HEK293 (cell line): ENCODE results near the gene CD93.

Experiments used
- EGR2 ChIP-seq: fragments of 450-650 bp; formaldehyde crosslinking; IDR thresholded peaks from 2 replicates; pipeline ENCODE4 v1.5.1; 2016; ENCODE audit warnings: low read depth, missing biosample characterization, missing genetic modification characterization
- GLIS2 ChIP-seq: fragments of 450-650 bp; formaldehyde crosslinking; IDR thresholded peaks from 2 replicates; pipeline ENCODE4 v1.5.1; 2016; ENCODE audit warnings: missing biosample characterization, missing genetic modification characterization
- IKZF3 ChIP-seq: fragments of 450-650 bp; IDR thresholded peaks from 2 replicates; pipeline ENCODE4 v1.5.0; 2018; ENCODE audit warnings: missing biosample characterization, mild to moderate bottlenecking, missing genetic modification characterization, moderate library complexity
- KLF1 ChIP-seq: fragments of 450-650 bp; formaldehyde crosslinking; IDR thresholded peaks from 2 replicates; pipeline ENCODE4 v1.5.1; 2016; ENCODE audit warnings: missing biosample characterization, missing genetic modification characterization
- MYNN ChIP-seq: fragments of 450-650 bp; formaldehyde crosslinking; IDR thresholded peaks from 2 replicates; pipeline ENCODE4 v1.5.1; 2016; ENCODE audit warnings: missing biosample characterization, missing genetic modification characterization, borderline replicate concordance
- PRDM1 ChIP-seq: fragments of 450-650 bp; formaldehyde crosslinking; IDR thresholded peaks from 2 replicates; pipeline ENCODE4; 2016; ENCODE audit warnings: missing biosample characterization, missing genetic modification characterization
- RBAK ChIP-seq: fragments of 450-650 bp; formaldehyde crosslinking; IDR thresholded peaks from 2 replicates; pipeline ENCODE4 v1.5.1; 2016; ENCODE audit warnings: missing biosample characterization, missing genetic modification characterization
- SALL2 ChIP-seq: fragments of 450-650 bp; formaldehyde crosslinking; IDR thresholded peaks from 2 replicates; pipeline ENCODE4 v1.5.0; 2017; ENCODE audit warnings: missing biosample characterization, mild to moderate bottlenecking, missing genetic modification characterization, borderline replicate concordance
- SCRT2 ChIP-seq: fragments of 450-650 bp; formaldehyde crosslinking; IDR thresholded peaks from 2 replicates; pipeline ENCODE4 v1.5.1; 2016; ENCODE audit warnings: missing biosample characterization, missing genetic modification characterization
- ZNF146 ChIP-seq: fragments of 450-650 bp; formaldehyde crosslinking; IDR thresholded peaks from 2 replicates; pipeline ENCODE4 v1.5.1; 2016; ENCODE audit warnings: missing biosample characterization, missing genetic modification characterization
- ZNF202 ChIP-seq: fragments of 450-650 bp; formaldehyde crosslinking; IDR thresholded peaks from 2 replicates; pipeline ENCODE4 v1.5.1; 2016; ENCODE audit warnings: missing biosample characterization, missing genetic modification characterization, borderline replicate concordance
- ZNF23 ChIP-seq: fragments of 450-650 bp; formaldehyde crosslinking; IDR thresholded peaks from 2 replicates; pipeline ENCODE4 v1.5.1; 2016; ENCODE audit warnings: missing biosample characterization, missing genetic modification characterization, borderline replicate concordance
- ZNF24 ChIP-seq: fragments of 450-650 bp; formaldehyde crosslinking; IDR thresholded peaks from 2 replicates; pipeline ENCODE4 v1.5.1; 2016; ENCODE audit warnings: missing biosample characterization, missing genetic modification characterization
- ZNF292 ChIP-seq: fragments of 450-650 bp; formaldehyde crosslinking; IDR thresholded peaks from 2 replicates; pipeline ENCODE4 v1.5.1; 2016; ENCODE audit warnings: low read depth, missing biosample characterization, missing genetic modification characterization, borderline replicate concordance
- ZNF433 ChIP-seq: fragments of 450-650 bp; formaldehyde crosslinking; IDR thresholded peaks from 2 replicates; pipeline ENCODE4 v1.5.1; 2016; ENCODE audit warnings: missing biosample characterization, missing genetic modification characterization, low read depth
- ZNF501 ChIP-seq: fragments of 450-650 bp; formaldehyde crosslinking; IDR thresholded peaks from 2 replicates; pipeline ENCODE4 v1.5.1; 2016; ENCODE audit warnings: missing biosample characterization, missing genetic modification characterization
- ZNF530 ChIP-seq: fragments of 450-650 bp; formaldehyde crosslinking; IDR thresholded peaks from 2 replicates; pipeline ENCODE4 v1.5.1; 2016; ENCODE audit warnings: low read depth, missing biosample characterization, missing genetic modification characterization
- ZNF548 ChIP-seq: fragments of 450-650 bp; formaldehyde crosslinking; IDR thresholded peaks from 2 replicates; pipeline ENCODE4 v1.5.1; 2016; ENCODE audit warnings: missing biosample characterization, missing genetic modification characterization
- ZNF558 ChIP-seq: fragments of 450-650 bp; formaldehyde crosslinking; IDR thresholded peaks from 2 replicates; pipeline ENCODE4 v1.5.1; 2016; ENCODE audit warnings: missing biosample characterization, missing genetic modification characterization
- ZNF623 ChIP-seq: fragments of 450-650 bp; formaldehyde crosslinking; IDR thresholded peaks from 2 replicates; pipeline ENCODE4 v1.5.1; 2016; ENCODE audit warnings: missing biosample characterization, missing genetic modification characterization
- ZNF660 ChIP-seq: fragments of 450-650 bp; IDR thresholded peaks from 2 replicates; pipeline ENCODE4 v1.5.1; 2018; ENCODE audit warnings: missing biosample characterization, mild to moderate bottlenecking, missing genetic modification characterization
- ZNF664 ChIP-seq: fragments of 450-650 bp; formaldehyde crosslinking; IDR thresholded peaks from 2 replicates; pipeline ENCODE4 v1.5.1; 2016; ENCODE audit warnings: missing biosample characterization, missing genetic modification characterization
- ZNF830 ChIP-seq: fragments of 450-650 bp; IDR thresholded peaks from 2 replicates; pipeline ENCODE4 v1.5.0; 2018; ENCODE audit warnings: missing biosample characterization, missing genetic modification characterization, low read depth, mild to moderate bottlenecking, moderate library complexity
- ZSCAN23 ChIP-seq: fragments of 450-650 bp; formaldehyde crosslinking; IDR thresholded peaks from 2 replicates; pipeline ENCODE4 v1.5.1; 2016; ENCODE audit warnings: missing biosample characterization, missing genetic modification characterization
- TF ChIP-seq, protein P1 (sequence below): fragments of 450-650 bp; formaldehyde crosslinking; IDR thresholded peaks from 2 replicates; pipeline ENCODE4 v1.5.1; 2016; ENCODE audit warnings: missing biosample characterization, missing genetic modification characterization
- TF ChIP-seq, protein P2 (sequence below): fragments of 450-650 bp; formaldehyde crosslinking; IDR thresholded peaks from 2 replicates; pipeline ENCODE4 v1.5.1; 2017; ENCODE audit warnings: missing biosample characterization, missing genetic modification characterization
- TF ChIP-seq, protein P3 (sequence below): fragments of 450-650 bp; formaldehyde crosslinking; conservative IDR thresholded peaks from 2 replicates; pipeline ENCODE4 v1.5.1; 2016; ENCODE audit warnings: low read depth, missing biosample characterization, missing genetic modification characterization
- TF ChIP-seq, protein P4 (sequence below): fragments of 450-650 bp; IDR thresholded peaks from 2 replicates; pipeline ENCODE4 v1.5.1; 2018; ENCODE audit warnings: missing biosample characterization, missing genetic modification characterization
- TF ChIP-seq, protein P5 (sequence below): fragments of 450-650 bp; formaldehyde crosslinking; IDR thresholded peaks from 2 replicates; pipeline ENCODE4 v1.5.1; 2016; ENCODE audit warnings: missing biosample characterization, missing genetic modification characterization

Gene CD93

GRCh38 chr20:23037017-23037481, 49.1 kb downstream of the CD93 start (continued):
- no peak for TF ChIP-seq ZNF548
- TF ChIP-seq MYNN (tag by site-specific recombination), result no peak
- TF ChIP-seq ZNF660 (tag by site-specific recombination), result no peak
- TF ChIP-seq KLF1 (tag by site-specific recombination), result no peak
- TF ChIP-seq ZNF202, result no peak
- TF ChIP-seq ZNF292, result no peak
- no peak for TF ChIP-seq ZNF433 (tag by site-specific recombination)
- no peak for TF ChIP-seq ZNF830
- no peak for TF ChIP-seq PRDM1
- TF ChIP-seq ZNF558 (tag by site-specific recombination), result peak; percentile 66; the same call in 1 of the 2 replicates
- TF ChIP-seq ZSCAN23 (tag by site-specific recombination), result no peak
- TF ChIP-seq, protein P1, sequence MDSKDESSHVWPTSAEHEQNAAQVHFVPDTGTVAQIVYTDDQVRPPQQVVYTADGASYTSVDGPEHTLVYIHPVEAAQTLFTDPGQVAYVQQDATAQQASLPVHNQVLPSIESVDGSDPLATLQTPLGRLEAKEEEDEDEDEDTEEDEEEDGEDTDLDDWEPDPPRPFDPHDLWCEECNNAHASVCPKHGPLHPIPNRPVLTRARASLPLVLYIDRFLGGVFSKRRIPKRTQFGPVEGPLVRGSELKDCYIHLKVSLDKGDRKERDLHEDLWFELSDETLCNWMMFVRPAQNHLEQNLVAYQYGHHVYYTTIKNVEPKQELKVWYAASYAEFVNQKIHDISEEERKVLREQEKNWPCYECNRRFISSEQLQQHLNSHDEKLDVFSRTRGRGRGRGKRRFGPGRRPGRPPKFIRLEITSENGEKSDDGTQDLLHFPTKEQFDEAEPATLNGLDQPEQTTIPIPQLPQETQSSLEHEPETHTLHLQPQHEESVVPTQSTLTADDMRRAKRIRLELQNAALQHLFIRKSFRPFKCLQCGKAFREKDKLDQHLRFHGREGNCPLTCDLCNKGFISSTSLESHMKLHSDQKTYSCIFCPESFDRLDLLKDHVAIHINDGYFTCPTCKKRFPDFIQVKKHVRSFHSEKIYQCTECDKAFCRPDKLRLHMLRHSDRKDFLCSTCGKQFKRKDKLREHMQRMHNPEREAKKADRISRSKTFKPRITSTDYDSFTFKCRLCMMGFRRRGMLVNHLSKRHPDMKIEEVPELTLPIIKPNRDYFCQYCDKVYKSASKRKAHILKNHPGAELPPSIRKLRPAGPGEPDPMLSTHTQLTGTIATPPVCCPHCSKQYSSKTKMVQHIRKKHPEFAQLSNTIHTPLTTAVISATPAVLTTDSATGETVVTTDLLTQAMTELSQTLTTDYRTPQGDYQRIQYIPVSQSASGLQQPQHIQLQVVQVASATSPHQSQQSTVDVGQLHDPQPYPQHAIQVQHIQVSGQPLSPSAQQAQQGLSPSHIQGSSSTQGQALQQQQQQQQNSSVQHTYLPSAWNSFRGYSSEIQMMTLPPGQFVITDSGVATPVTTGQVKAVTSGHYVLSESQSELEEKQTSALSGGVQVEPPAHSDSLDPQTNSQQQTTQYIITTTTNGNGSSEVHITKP (tag by site-specific recombination), result peak; percentile 64
- TF ChIP-seq, protein P2, sequence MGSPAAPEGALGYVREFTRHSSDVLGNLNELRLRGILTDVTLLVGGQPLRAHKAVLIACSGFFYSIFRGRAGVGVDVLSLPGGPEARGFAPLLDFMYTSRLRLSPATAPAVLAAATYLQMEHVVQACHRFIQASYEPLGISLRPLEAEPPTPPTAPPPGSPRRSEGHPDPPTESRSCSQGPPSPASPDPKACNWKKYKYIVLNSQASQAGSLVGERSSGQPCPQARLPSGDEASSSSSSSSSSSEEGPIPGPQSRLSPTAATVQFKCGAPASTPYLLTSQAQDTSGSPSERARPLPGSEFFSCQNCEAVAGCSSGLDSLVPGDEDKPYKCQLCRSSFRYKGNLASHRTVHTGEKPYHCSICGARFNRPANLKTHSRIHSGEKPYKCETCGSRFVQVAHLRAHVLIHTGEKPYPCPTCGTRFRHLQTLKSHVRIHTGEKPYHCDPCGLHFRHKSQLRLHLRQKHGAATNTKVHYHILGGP (tag by site-specific recombination), result no peak
- no peak for TF ChIP-seq ZNF664 (tag by site-specific recombination)
- TF ChIP-seq ZNF24 (tag by site-specific recombination), result 0 out of 2 replicates have a peak, but pooled peaks have one; percentile 38
- TF ChIP-seq SALL2 (tag by site-specific recombination), result no peak
- TF ChIP-seq, protein P3, sequence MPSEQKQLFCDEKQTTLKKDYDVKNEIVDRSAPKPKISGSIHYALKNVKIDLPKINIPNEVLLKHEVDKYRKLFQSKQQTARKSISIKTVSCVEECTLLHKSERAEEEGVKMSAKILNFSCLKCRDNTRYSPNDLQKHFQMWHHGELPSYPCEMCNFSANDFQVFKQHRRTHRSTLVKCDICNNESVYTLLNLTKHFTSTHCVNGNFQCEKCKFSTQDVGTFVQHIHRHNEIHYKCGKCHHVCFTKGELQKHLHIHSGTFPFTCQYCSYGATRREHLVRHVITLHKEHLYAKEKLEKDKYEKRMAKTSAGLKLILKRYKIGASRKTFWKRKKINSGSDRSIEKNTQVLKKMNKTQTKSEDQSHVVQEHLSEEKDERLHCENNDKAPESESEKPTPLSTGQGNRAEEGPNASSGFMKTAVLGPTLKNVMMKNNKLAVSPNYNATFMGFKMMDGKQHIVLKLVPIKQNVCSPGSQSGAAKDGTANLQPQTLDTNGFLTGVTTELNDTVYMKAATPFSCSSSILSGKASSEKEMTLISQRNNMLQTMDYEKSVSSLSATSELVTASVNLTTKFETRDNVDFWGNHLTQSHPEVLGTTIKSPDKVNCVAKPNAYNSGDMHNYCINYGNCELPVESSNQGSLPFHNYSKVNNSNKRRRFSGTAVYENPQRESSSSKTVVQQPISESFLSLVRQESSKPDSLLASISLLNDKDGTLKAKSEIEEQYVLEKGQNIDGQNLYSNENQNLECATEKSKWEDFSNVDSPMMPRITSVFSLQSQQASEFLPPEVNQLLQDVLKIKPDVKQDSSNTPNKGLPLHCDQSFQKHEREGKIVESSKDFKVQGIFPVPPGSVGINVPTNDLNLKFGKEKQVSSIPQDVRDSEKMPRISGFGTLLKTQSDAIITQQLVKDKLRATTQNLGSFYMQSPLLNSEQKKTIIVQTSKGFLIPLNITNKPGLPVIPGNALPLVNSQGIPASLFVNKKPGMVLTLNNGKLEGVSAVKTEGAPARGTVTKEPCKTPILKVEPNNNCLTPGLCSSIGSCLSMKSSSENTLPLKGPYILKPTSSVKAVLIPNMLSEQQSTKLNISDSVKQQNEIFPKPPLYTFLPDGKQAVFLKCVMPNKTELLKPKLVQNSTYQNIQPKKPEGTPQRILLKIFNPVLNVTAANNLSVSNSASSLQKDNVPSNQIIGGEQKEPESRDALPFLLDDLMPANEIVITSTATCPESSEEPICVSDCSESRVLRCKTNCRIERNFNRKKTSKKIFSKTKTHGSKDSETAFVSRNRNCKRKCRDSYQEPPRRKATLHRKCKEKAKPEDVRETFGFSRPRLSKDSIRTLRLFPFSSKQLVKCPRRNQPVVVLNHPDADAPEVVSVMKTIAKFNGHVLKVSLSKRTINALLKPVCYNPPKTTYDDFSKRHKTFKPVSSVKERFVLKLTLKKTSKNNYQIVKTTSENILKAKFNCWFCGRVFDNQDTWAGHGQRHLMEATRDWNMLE (tag by site-specific recombination), result no peak
- no peak for TF ChIP-seq ZNF146 (tag by site-specific recombination)
- no peak for TF ChIP-seq ZNF23 (tag by site-specific recombination)
- TF ChIP-seq, protein P4, sequence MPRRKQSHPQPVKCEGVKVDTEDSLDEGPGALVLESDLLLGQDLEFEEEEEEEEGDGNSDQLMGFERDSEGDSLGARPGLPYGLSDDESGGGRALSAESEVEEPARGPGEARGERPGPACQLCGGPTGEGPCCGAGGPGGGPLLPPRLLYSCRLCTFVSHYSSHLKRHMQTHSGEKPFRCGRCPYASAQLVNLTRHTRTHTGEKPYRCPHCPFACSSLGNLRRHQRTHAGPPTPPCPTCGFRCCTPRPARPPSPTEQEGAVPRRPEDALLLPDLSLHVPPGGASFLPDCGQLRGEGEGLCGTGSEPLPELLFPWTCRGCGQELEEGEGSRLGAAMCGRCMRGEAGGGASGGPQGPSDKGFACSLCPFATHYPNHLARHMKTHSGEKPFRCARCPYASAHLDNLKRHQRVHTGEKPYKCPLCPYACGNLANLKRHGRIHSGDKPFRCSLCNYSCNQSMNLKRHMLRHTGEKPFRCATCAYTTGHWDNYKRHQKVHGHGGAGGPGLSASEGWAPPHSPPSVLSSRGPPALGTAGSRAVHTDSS (tag by site-specific recombination), result no peak
- TF ChIP-seq ZNF623 (tag by site-specific recombination), result no peak
- 0 out of 2 replicates have a peak, but pooled peaks have one; percentile 31 for TF ChIP-seq IKZF3
- TF ChIP-seq SCRT2 (tag by site-specific recombination), result no peak; the same call in 1 of the 2 replicates
- TF ChIP-seq, protein P5, sequence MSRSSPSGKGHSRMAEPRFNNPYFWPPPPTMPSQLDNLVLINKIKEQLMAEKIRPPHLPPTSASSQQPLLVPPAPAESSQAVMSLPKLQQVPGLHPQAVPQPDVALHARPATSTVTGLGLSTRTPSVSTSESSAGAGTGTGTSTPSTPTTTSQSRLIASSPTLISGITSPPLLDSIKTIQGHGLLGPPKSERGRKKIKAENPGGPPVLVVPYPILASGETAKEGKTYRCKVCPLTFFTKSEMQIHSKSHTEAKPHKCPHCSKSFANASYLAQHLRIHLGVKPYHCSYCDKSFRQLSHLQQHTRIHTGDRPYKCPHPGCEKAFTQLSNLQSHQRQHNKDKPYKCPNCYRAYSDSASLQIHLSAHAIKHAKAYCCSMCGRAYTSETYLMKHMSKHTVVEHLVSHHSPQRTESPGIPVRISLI (tag by site-specific recombination), result no peak
- no peak for TF ChIP-seq ZNF530 (tag by site-specific recombination)
- no peak for TF ChIP-seq ZNF501 (tag by site-specific recombination)
- no peak for TF ChIP-seq EGR2 (tag by site-specific recombination)
- peak; percentile 35; the same call in 1 of the 2 replicates for TF ChIP-seq GLIS2 (tag by site-specific recombination)
- no peak for TF ChIP-seq RBAK
